GM23338 (cell line): Measurements from ENCODE around the gene DCTPP1.

ENCODE experiments used
- EZH2 ChIP-seq: fragments of 200-600 bp; sonication (generic); IDR thresholded peaks from one replicate; pipeline ENCODE4 v1.8.0; 2017; ENCODE audit warnings: antibody characterized with exemption, mild to moderate bottlenecking, low read depth; ENCODE audit not compliant: unreplicated experiment
- POLR2AphosphoS5 ChIP-seq: IDR thresholded peaks from 2 replicates; pipeline ENCODE4 v1.6.1; 2016; ENCODE audit warnings: antibody characterized with exemption, low read depth

- no peak for TF ChIP-seq POLR2AphosphoS5
- no peak for TF ChIP-seq EZH2
Observed at GRCh38 chr16:30457256-30457655, 27.4 kb upstream of the DCTPP1 start.
